ENCODE data around the gene TJP1.

The TJP1 gene

GRCh38 chr15:29785642-29786041 lies 36.6 kb downstream of the TJP1 start:
- no peak for TF ChIP-seq SIN3A (IDR thresholded peaks at IDR 0.05; ENCODE audit: borderline replicate concordance, insufficient read depth, low read length)
- no peak for TF ChIP-seq FOXP2 (optimal IDR thresholded peaks at IDR 0.05; ENCODE audit: borderline replicate concordance, extremely low read depth, extremely low read length, insufficient read depth)
- no peak for TF ChIP-seq POLR2AphosphoS5 (IDR thresholded peaks at IDR 0.05; ENCODE audit: low read depth, low read length)
- no peak for TF ChIP-seq REST (IDR thresholded peaks at IDR 0.05; ENCODE audit: insufficient read depth in 1 of 2, low read depth in 2 of 2, low read length in 2 of 2)
- TF ChIP-seq TAF1 (IDR thresholded peaks at IDR 0.05; ENCODE audit: borderline replicate concordance, insufficient read depth, low read length): no peak

- TF ChIP-seq FOXP2 (optimal IDR thresholded peaks at IDR 0.05; ENCODE audit: borderline replicate concordance, extremely low read depth, extremely low read length, insufficient read depth) (no peak), TAF1 (IDR thresholded peaks at IDR 0.05; ENCODE audit: borderline replicate concordance, insufficient read depth, low read length) (no peak), SIN3A (IDR thresholded peaks at IDR 0.05; ENCODE audit: borderline replicate concordance, insufficient read depth, low read length) (no peak), POLR2AphosphoS5 (IDR thresholded peaks at IDR 0.05; ENCODE audit: low read depth, low read length) (no peak), REST (IDR thresholded peaks at IDR 0.05; ENCODE audit: insufficient read depth in 1 of 2, low read depth in 2 of 2, low read length in 2 of 2) (no peak)
Measured at GRCh38 chr15:29785136-29785535, 37.1 kb downstream of the TJP1 start.

GRCh38 chr15:29784413-29784812 lies 37.9 kb downstream of the TJP1 start:
- TF ChIP-seq TAF1 (IDR thresholded peaks at IDR 0.05; ENCODE audit: borderline replicate concordance, insufficient read depth, low read length) (no peak), FOXP2 (optimal IDR thresholded peaks at IDR 0.05; ENCODE audit: borderline replicate concordance, extremely low read depth, extremely low read length, insufficient read depth) (no peak), SIN3A (IDR thresholded peaks at IDR 0.05; ENCODE audit: borderline replicate concordance, insufficient read depth, low read length) (no peak), REST (IDR thresholded peaks at IDR 0.05; ENCODE audit: insufficient read depth in 1 of 2, low read depth in 2 of 2, low read length in 2 of 2) (no peak), POLR2AphosphoS5 (IDR thresholded peaks at IDR 0.05; ENCODE audit: low read depth, low read length) (no peak)

GRCh38 chr15:29778382-29778781 lies 43.9 kb downstream of the TJP1 start:
- TF ChIP-seq FOXP2 (optimal IDR thresholded peaks at IDR 0.05; ENCODE audit: borderline replicate concordance, extremely low read depth, extremely low read length, insufficient read depth) (no peak), TAF1 (IDR thresholded peaks at IDR 0.05; ENCODE audit: borderline replicate concordance, insufficient read depth, low read length) (no peak), REST (IDR thresholded peaks at IDR 0.05; ENCODE audit: insufficient read depth in 1 of 2, low read depth in 2 of 2, low read length in 2 of 2) (no peak), POLR2AphosphoS5 (IDR thresholded peaks at IDR 0.05; ENCODE audit: low read depth, low read length) (no peak), SIN3A (IDR thresholded peaks at IDR 0.05; ENCODE audit: borderline replicate concordance, insufficient read depth, low read length) (no peak)

GRCh38 chr15:29776859-29777258 lies 45.4 kb downstream of the TJP1 start:
- TF ChIP-seq SIN3A (IDR thresholded peaks at IDR 0.05; ENCODE audit: borderline replicate concordance, insufficient read depth, low read length): no peak
- no peak for TF ChIP-seq POLR2AphosphoS5 (IDR thresholded peaks at IDR 0.05; ENCODE audit: low read depth, low read length)
- no peak for TF ChIP-seq FOXP2 (optimal IDR thresholded peaks at IDR 0.05; ENCODE audit: borderline replicate concordance, extremely low read depth, extremely low read length, insufficient read depth)
- no peak for TF ChIP-seq TAF1 (IDR thresholded peaks at IDR 0.05; ENCODE audit: borderline replicate concordance, insufficient read depth, low read length)
- no peak for TF ChIP-seq REST (IDR thresholded peaks at IDR 0.05; ENCODE audit: insufficient read depth in 1 of 2, low read depth in 2 of 2, low read length in 2 of 2)

Measured in PFSK-1 (cell line).